ENCODE results near the gene MYLK4. TPM values are rescaled to one million over a fixed set of nuclear protein-coding genes. Genes with fewer than 3 reads are reported as not detected.

The MYLK4 gene
- total RNA-seq, 3 donors from 2014 or later, result 1.3 to 1.9 (median 1.4) TPM

DNA sequence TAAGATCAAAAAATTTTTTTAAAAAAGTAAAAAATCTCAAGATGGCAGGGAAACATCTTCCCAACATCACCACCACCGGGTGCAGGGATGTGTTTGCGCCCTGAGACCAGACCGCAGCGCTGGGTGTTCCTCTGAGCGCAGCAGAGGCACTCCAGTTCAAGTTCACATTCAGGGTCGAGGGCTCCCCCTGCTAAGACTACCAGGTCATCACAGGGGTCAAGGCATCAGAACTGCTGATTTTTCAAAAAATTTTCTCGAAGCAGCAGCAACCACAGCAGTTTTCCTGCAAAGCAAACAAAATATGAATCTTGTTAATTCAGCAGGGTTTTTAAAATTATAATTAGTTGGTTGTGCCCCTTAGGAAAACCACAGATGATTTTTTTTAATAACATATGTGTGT is 83.1 kb downstream of the MYLK4 start:
- TF ChIP-seq POLR2AphosphoS5 (IDR thresholded peaks at IDR 0.05) (no peak), POLR2A (IDR thresholded peaks at IDR 0.05) (no peak)
- TF ChIP-seq, protein P1, sequence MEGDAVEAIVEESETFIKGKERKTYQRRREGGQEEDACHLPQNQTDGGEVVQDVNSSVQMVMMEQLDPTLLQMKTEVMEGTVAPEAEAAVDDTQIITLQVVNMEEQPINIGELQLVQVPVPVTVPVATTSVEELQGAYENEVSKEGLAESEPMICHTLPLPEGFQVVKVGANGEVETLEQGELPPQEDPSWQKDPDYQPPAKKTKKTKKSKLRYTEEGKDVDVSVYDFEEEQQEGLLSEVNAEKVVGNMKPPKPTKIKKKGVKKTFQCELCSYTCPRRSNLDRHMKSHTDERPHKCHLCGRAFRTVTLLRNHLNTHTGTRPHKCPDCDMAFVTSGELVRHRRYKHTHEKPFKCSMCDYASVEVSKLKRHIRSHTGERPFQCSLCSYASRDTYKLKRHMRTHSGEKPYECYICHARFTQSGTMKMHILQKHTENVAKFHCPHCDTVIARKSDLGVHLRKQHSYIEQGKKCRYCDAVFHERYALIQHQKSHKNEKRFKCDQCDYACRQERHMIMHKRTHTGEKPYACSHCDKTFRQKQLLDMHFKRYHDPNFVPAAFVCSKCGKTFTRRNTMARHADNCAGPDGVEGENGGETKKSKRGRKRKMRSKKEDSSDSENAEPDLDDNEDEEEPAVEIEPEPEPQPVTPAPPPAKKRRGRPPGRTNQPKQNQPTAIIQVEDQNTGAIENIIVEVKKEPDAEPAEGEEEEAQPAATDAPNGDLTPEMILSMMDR (IDR thresholded peaks at IDR 0.05), result no peak

DNA sequence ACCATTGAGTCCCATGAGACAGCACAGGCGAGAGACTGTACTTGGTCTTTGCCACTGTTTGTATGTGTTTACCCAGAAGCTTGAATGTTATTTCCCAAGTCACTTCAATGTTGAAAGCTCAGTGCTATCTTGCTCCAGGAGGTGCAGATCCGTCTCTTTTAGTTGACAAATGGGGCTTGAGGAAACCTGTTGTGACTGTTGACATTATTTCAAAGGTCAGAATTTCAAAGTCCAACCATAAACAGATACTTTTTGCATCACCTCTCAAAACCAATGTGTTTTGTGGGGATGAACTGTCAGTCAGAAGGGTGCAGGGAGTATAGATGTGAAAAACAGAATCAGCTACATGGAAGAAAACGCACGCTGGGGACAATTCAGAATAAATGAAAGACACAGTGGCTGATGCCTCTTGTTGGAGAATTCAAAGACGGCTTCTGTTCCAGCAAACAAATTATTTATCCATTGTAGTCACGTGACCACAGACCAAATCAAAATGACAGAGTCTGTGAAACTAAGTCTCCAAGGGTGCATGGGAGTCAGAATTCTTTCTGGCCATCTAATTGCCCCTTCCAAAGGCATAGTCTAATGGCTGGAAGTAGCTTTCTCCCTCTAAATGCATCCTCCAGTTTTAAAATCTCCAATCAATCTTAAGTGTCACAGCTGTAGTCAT is 83.7 kb downstream of the MYLK4 start:
- no peaks in the 10 kb centered on the region for H3K27me3 ChIP-seq
- DNase-seq (ENCODE audit: low spot score in 2 of 2), result no peak
- TF ChIP-seq POLR2A (IDR thresholded peaks at IDR 0.05) (no peak), POLR2AphosphoS5 (IDR thresholded peaks at IDR 0.05) (no peak)
- TF ChIP-seq, protein P1 (IDR thresholded peaks at IDR 0.05), result no peak
- no peak overlapping the region for H3K27ac ChIP-seq
- intact Hi-C loops (cut with DNase I; ENCODE audit: low total_unique reads), result no loop called here
- H3K4me1 ChIP-seq, result no peaks in the 10 kb centered on the region
- no peak overlapping the region for H3K4me3 ChIP-seq
- no peaks in the 10 kb centered on the region for H3K9me3 ChIP-seq
- H3K36me3 ChIP-seq, result no peaks in the 10 kb centered on the region

More for the DNA sequence above, 83.1 kb downstream of the MYLK4 start:
- intact Hi-C loops (cut with DNase I; ENCODE audit: low total_unique reads), result no loop called here
- no peaks in the 10 kb centered on the region for H3K9me3 ChIP-seq
- no peaks in the 10 kb centered on the region for H3K27me3 ChIP-seq
- H3K36me3 ChIP-seq, result no peaks in the 10 kb centered on the region
- H3K4me3 ChIP-seq, result no peak overlapping the region
- DNase-seq (ENCODE audit: low spot score in 2 of 2), result no peak
- no peak overlapping the region for H3K27ac ChIP-seq
- H3K4me1 ChIP-seq, result no peaks in the 10 kb centered on the region

DNA sequence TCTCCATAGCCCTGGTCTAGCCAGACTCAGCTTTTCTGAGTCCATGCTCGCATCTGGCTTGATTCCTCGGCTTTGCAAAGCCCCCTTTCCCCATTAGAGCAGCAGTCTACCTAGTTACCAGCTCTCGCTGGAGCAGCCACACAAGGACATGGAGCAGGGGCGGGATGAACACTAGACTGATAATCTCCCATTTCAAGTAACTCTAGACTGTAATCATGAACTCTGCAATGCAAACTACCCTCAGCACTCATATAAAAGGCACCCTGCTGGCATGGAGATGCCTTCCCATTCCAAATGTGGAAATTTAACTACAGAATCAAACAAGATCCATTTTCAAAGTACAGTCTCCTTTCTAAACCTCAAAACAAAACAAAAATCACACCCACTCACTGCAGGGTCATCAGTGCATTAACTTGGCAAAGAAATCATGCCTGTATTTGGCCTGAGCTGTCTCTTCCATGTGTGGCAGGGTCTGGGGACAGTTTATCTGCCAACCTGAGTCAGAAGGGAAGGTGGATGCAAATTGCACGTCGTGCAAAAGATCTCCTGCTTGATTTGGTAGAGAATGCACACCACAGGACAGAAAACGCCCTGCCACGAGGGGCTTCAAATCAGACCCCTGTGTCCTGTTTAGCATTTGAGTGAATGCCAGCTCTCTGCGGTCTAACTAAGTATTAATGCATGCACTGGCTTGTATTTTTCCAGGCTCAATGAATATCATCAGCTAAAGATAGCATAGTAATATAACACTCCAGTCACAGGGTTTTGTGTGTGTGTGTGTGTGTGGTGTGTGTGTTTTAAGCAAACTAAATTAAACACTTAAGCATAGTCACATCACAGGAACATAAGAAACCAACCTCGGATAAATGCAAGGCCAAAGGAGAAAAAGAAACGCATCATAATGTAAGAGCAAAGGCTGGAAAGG is 85.3 kb downstream of the MYLK4 start:
- Histone ChIP-seq H3K4me3 (no peak overlapping the region), H3K9me3 (no peaks in the 10 kb centered on the region), H3K36me3 (no peaks in the 10 kb centered on the region), H3K4me1 (no peaks in the 10 kb centered on the region), H3K27me3 (no peaks in the 10 kb centered on the region), H3K27ac (peak overlapping the region; percentile 21 to 38)
- DNase-seq (ENCODE audit: low spot score in 2 of 2), result no peak
- intact Hi-C loops (cut with DNase I; ENCODE audit: low total_unique reads), result no loop called here
- no peak for TF ChIP-seq POLR2AphosphoS5 (IDR thresholded peaks at IDR 0.05)
- TF ChIP-seq POLR2A (IDR thresholded peaks at IDR 0.05), result no peak
- TF ChIP-seq, protein P1 (IDR thresholded peaks at IDR 0.05), result no peak

DNA sequence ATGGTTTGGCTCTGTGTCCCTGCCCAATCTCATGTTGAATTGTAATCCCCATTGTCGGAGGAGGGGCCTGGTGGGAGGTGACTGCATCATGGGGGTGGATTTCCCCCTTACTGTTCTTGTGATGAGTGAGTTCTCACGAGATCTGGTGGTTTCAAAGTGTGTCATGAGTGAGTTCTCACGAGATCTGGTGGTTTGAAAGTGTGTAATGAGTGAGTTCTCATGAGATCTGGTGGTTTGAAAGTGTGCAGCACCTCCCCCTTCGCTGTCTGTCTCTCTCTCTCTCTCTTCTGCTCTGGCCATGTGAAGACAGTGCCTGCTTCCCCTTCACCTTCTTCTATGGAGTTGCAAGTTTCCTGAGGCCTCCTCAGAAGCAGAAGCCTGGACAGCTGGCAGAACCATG is 87.6 kb downstream of the MYLK4 start:
- intact Hi-C loops (cut with DNase I; ENCODE audit: low total_unique reads), result no loop called here
- Histone ChIP-seq H3K36me3 (no peaks in the 10 kb centered on the region), H3K4me1 (no peaks in the 10 kb centered on the region), H3K9me3 (no peaks in the 10 kb centered on the region), H3K4me3 (no peak overlapping the region), H3K27ac (no peak overlapping the region), H3K27me3 (no peaks in the 10 kb centered on the region)
- no peak for DNase-seq (ENCODE audit: low spot score in 2 of 2)
- TF ChIP-seq, protein P1 (IDR thresholded peaks at IDR 0.05), result no peak
- TF ChIP-seq POLR2AphosphoS5 (IDR thresholded peaks at IDR 0.05), result no peak
- no peak for TF ChIP-seq POLR2A (IDR thresholded peaks at IDR 0.05)

DNA sequence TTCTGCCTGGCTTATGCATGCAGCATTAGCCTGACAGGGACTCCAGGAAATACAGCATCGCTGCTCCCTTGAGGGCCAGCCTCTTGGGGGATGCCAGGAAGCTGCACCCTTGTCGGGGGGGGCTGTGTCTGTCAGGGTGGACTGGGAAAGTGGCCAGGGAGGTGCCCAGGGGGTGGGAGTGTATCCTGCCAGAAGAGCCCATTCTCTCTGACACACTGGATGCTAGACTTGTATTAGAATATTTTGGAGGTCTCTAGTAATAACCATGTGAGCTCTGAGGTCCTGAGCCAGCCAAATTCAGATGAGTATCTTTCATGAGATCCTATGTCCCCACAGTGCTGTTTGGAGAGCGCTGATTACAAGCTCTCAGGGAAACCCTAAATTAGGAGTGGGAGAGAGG is 89.1 kb downstream of the MYLK4 start:
- H3K36me3 ChIP-seq, result no peaks in the 10 kb centered on the region
- no peaks in the 10 kb centered on the region for H3K4me1 ChIP-seq
- H3K4me3 ChIP-seq, result no peak overlapping the region
- no peak overlapping the region for H3K27ac ChIP-seq
- TF ChIP-seq, protein P1 (IDR thresholded peaks at IDR 0.05), result no peak
- TF ChIP-seq POLR2A (IDR thresholded peaks at IDR 0.05) (no peak), POLR2AphosphoS5 (IDR thresholded peaks at IDR 0.05) (no peak)
- no peaks in the 10 kb centered on the region for H3K9me3 ChIP-seq
- DNase-seq (ENCODE audit: low spot score in 2 of 2), result no peak
- intact Hi-C loops (cut with DNase I; ENCODE audit: low total_unique reads), result no loop called here
- no peaks in the 10 kb centered on the region for H3K27me3 ChIP-seq

Data from breast epithelium (tissue), 4 donors.